NOMO-1 (cell line): ENCODE measurements around the gene UGCG.
A peak's percentile ranks its signal among the peaks of the same experiment; 100 is the strongest.
"Not testable (repeated sequence)": the region's sequence is repeated elsewhere in the genome, so short reads cannot be mapped to it uniquely, and the experiment has no call there.

Experiments
- DNase-seq, 2 experiments: peaks; one replicate each; lab custom pipeline; 2025; ENCODE audit not compliant: unreplicated experiment in 2 of 2; lab: John Stamatoyannopoulos, UW

Gene UGCG

DNA sequence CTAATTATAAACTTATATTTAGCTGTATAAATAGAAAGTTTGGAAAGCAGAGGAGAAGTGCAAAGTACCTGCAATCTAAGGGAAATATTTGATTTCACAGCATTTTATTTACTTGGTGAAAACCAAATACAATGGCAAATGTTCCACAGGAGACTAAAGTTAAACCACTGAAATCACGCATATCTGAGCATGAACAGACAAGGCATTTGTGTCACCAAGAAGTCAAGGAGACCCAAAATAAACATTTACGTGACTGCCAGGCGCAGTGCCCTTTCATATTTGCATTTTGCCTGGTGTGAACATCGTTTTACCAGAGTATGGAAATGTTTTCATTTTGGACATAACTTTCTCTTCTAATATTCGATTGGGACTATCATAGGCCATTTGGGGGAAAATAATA, 20.6 kb downstream of the UGCG start:
- no peak for DNase-seq

DNA sequence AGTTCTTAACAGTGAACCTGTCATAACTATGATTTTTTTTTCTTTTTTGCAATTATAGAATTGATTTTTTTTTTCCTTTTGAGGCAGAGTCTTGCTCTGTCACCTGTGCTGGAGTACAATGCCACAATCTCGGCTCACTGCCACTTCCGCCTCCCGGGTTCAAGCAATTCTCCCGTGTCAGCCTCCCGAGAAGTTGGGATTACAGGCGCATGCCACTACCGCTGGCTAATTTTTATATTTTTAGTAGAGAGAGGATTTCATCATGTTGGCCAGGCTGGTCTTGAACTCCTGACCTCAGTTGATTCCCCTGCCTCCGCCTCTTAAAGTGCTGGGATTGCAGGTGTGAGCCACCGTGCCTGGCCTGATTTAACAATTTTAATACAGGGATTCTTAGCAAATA, 21.4 kb downstream of the UGCG start:
- DNase-seq: no peak

DNA sequence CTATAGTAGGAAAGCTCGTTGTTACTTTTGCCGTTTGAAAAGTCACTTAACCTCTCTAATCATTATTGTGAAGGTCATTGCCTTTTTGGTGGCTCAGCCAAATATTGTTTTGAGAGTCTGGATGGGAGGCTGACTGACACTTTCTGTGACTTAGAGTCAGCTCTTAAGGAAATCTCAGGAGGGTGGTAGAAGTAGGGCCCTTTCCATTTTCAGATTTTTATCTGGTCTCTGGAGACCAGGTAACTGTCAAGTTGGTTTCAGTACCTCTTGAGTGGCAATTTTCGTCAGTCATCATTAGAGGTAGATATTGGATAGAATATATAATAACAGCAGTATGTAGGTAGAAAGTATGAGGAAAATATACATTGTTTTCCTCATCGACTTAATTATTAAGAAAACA, 23.3 kb downstream of the UGCG start:
- DNase-seq: no peak

DNA sequence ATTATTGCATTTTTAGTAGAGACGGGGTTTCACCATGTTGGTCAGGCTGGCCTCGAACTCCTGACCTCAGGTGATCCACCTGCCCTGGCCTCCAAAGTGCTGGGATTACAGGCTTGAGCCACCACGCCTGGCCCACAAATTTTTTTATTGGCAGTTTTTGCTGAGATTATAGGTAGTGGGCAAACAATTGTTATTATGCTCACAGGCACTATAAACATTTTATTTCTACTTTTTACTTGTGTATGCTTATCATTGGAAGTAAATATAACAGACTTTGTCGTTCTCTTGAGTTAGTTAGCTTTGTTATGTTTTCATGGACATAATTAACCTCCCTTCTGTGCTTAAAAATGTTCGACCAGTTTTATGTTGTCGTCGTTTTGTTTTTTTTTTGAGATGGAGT, 23.9 kb downstream of the UGCG start:
- no peak for DNase-seq

DNA sequence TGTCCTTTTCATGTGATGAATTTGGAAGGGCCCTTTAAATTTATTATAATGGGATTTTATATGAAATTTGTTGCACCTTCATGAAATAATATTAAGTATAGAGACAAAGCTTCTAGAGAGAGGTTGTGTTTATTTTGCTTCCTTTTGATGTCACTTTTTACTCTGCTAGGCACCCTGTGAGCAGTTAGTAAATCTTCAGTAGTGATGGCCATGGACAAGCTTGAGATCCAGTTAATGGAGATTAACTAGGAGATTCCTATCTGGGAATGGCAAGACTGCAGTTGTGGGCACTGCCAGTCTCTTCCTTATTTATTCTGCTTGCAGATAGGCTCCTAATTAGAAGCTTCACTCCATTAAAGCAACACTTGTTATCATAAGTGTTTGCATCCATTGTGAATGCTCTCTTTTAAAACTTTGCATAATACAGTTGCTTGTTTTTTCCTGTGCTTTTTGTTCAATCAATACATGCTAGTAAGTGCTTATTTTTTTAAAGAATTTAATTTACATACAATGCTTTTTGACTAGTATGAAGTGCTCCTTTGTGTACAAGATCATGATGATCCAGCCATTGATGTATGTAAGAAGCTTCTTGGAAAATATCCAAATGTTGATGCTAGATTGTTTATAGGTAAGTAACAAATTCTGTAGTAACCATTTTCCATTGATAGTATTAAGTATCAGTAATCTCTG, 25.9 kb downstream of the UGCG start:
- no peak for DNase-seq

DNA sequence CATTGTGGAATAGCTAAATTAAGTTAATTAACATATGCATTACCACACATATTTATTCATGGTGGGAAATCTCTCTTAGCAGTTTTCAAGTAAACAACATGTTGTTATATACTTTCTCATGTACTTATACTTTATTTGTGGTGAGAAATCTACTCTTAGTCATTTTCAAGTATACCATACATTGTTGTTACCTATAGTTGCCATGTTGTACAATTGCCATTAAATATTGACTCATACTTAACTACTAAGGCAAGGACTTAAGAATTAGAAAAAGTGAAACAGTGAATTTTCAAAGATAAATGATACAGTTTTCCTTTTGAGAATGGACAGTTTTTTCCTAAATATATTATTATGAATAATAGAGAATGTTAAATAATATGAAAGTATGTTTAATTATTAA, 27.7 kb downstream of the UGCG start:
- no peak for DNase-seq

DNA sequence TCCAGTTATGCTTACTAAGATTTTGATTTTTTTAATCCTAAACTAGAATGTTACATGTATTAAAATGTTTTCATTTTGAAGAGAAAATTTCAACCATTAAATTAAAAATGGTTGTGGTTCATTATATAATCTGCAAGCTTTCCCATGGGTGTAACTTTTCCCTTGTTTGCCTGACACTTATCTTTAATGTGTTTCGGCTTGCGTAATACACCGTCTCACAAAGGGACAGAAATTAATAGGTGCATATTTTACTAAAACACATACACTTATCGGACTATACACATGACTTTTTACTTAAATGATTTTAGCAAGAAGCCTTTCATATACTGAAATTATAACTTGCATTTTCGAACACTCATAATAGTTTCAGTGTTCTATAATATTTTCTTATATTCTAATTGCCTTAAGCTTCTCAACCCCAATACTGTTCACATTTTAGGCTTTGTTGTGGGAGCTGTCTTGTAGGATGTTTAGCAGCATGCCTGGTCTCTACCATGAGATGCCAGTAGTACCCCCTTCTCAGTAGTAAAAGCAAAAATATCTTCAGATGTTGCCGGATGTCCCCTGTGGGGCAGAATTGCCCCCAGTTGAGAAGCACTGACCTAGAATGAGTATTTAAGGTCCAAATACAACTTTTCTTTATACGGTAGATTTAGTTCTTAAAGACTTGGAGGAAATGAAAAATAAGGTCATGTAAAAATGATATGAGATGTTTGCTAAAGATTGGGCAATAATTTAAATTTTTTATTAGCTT, 28.6 kb downstream of the UGCG start:
- no peak for DNase-seq

DNA sequence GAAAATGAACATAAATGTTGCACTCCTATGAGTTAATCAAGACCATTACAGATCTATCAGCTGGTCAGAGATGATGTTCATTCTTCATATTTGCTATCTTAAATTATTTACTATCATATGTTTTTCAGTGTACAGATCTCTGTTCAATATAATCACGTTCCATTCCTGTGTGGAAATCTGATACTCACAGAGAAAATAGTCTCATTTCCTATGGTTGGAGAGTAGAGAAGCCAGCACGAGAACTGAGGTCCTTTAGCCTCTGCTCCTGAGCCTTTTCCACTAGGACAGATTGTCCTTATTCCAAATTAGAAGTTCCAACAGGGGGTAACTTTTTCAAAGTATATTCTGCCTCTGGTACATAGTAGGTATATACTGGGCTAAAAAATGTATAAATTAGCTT, 29.2 kb downstream of the UGCG start:
- no peak for DNase-seq

DNA sequence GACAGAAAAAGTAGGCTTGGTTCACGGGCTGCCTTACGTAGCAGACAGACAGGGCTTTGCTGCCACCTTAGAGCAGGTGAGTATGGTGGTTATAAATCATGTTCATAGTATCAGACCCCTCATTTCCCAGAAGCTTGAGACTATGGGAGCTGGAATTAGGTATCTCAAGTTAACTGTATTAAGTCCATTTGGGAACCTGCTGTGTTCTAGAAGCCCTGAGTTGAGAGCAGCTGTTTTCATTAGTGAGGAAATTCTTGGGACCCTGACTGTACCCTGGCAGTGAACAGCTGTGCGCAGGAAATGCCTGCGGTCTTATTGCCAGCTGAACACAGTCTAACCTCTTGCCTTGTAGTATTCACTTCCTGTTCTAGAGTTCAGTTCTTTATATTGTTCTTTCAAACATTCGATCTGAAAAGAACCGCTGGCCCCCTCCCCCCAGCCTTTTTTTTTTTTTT, 29.8 kb downstream of the UGCG start:
- DNase-seq: peak; percentile 66 to 96

DNA sequence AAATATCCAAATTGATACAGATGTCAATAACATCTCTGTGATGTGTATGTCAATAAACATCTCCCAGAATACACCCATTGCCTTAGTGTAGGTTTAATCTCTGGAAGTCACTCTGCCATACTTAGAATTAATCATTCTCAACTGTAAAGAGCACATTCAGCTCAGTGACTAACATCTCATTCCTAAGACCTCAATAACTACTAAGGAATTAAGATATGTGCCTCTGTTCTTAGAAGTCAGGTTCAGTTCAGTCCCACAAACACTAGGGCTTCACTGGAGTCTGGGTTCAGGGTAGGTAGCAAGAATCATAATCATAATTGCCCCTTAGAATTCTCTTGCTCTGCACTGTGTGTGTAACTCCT, 31.7 kb downstream of the UGCG start:
- DNase-seq: no peak

DNA sequence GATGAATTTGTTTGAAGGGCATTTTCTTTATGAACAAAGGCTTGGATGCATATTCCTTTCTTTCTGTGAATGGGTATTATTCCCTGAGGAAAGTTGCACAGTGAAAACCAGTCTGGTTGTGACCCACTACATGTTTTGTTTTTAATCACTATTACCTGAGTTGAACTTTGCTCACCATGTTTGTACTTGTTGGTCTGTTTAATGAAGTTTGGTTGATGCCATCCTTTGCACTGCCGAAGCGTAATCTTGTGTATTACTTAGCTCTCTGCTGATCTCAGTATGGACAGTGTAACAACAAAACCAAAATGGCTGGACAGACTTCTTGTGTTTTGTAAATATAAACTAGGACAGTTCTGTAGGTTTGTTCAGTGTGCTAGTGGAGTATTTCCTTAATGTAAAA, 38.1 kb downstream of the UGCG start:
- no peak for DNase-seq

DNA sequence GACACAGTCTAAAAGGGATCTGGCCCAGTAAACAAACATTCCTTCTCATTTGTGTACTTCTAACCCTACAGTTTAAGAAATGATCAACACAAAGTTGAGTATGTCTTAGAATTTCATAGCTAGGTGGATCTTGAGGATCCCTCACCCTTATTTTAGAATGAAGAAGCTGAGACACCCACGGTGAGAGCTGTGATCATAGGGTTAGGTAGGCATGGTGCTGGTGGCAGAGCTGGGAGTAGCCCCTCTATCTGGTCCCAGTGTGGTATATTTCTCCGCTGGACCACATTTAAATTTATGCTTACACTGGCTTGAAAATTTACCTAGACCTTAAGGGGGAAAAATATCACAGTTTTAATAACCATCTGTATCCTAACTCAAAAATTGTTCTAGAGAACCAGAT, 39.8 kb downstream of the UGCG start:
- DNase-seq: no peak

DNA sequence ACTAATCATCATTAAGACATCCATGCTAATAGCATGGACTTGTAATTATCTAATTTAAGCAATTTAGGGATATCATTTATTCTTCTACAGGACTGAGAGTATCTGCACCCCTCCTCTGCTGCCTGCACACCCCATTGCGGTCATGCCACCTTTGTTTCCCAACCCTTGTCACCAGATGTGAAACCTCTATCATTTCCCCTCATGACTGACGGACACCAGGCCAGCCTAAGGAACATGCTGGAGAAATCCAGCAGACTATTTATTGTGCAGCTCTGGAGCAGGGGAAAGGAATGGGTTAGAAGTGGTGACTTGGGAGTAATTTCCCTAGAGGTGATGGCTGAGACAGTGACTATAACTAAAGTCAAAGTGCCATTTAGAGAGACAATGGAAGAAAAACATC, 40.7 kb downstream of the UGCG start:
- no peak for DNase-seq

DNA sequence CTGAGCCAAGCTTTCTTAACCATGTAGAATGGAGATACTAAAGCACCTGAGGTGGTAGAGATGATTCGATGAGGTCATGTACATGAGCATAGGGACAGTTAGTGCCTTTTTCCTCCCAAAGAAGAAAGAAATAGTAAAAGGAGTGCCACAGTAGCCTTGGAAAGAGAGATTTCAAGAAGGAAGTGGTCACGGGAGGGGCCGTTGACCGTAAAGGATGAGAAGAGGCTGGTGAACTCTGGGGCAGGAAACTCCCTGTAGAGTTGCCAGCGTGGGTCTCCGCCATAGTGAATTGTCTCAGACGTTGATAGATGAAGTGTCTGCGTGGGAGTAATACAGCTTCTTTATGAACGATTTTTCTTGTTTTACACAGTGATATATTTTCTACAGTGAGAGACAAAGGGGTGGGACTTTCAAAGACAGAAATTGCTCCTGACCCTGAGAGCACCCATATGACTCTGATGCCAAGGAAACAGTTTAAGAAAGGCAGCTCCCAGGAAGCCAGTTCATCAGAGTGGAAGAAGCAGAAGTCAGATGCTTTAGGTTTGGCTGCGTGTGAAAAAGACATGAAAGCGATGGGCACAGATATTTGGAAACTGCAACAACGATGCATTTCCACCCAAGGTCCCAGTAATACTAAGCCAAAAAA, 41.3 kb downstream of the UGCG start:
- DNase-seq: peak in 1 of 2 experiments; percentile 2

DNA sequence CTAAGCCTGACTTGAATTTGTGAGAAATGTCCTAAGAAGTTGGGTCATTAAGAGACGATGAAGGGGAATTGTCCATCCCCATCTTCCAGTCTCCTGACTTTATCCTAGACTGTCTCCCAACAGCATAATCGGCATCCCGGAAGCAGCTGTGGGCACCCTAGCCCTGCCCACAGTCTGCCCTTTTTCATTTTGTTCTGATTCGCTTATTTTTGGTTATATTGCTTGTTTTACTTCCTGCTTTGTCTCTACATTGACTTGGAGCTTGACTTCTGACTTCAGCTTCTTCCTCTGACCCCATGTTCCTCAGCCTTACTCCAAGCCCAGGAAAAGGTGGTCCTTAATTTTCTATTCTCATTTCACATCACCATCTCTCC, 41.8 kb downstream of the UGCG start:
- no peak for DNase-seq

DNA sequence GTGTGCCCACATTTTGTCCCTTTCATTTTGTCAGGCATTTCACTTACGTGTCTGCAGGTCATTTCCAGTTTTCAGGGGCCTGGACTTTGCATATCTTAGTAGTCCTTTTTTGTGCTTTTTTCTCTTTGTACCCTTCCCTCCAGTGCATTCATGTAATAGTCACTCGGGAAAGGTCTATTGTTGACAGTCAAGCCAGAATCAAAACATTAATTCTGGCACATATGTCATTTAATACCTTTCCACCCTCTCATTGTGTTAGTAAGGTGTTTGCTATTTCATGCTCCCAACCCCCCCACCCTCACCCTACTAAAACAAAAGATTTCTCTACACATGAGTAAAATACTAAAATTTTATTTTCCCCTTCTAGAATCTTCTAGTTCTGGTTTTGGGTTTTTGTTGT, 42.7 kb downstream of the UGCG start:
- DNase-seq: no peak

DNA sequence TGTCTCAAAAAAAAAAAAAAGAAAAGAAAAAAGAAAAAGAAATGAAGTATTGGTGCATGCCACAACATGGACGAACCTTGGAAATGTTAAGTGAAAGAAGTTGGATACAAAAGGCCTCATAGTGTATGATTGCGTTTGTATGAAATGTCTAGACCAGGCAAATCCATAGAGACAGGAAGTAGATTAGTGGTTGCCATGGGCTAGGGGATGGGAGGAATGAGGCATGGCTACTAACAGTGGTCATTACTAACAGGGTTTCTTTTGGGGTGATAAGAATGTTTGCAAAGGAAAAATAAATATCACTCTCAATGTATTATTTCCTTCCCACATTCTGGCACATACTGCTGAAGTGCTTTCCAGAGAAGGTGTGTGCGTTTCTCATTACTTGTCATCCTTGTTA, 44.1 kb downstream of the UGCG start:
- no peak for DNase-seq

DNA sequence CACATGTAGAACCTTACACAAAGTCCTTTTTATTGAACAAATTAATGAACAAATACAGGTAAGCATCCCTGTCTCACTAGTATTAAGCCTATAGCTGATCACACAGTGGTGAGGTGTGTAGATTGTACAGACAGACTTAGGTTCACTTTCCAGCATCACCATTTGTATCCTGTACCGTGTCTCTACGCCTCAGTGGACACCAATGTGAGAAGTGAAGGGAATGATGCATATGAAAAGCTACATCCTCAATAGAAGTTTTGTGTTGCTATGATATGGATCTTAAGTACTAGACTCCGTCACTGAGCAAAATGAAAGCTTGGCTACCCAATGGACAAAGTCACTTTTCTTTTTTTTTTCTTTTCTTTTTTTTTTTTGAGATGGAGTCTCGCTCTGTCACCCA, 46.6 kb downstream of the UGCG start:
- DNase-seq: no peak

DNA sequence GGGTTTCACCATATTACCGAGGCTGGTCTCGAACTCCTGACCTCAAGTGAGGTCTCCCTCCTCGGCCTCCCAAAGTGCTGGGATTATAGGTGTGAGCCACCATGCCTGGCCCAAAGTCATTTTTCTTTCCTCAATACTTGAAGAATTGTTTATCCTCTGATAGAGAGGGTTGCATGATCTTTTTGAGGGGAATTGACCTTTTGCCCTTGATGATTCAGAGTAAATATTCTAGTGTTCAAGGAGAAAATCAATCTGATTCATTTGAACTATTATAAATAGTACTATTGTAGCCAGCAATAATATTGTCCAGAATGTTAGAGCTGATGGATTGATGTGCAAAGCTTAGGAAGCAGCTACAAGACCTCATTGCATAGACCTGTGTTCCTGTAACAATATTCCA, 47.1 kb downstream of the UGCG start:
- DNase-seq: no peak

DNA sequence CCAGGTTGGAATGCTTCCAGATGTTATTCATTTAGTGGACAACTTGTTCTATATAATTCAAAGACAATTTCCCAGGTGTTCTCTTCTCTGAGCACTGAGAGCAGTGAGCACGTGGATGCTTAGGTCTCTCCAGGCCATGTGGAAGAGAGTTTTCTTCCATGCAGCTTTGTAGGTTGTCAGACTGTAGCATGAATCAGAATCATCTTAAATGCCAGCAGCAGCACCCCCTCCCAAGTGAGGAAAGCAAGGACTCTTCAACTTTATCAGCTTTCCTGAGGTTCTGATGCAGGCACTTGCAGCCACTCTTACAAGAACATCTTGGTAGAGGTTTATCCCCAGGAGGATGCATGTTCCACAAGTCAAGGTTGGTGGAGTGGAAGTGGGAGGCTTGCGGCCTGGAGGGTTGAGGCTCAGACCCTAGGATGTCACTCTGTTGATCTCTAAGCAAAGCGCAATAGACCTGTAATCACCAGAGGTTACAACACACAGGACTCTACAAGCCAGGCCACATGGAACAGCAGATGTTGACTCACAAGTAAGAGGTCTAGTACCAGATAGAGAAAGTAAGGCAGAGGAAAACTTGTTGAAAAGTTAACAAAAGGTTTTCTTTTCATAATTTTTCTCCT, 47.7 kb downstream of the UGCG start:
- DNase-seq: no peak

DNA sequence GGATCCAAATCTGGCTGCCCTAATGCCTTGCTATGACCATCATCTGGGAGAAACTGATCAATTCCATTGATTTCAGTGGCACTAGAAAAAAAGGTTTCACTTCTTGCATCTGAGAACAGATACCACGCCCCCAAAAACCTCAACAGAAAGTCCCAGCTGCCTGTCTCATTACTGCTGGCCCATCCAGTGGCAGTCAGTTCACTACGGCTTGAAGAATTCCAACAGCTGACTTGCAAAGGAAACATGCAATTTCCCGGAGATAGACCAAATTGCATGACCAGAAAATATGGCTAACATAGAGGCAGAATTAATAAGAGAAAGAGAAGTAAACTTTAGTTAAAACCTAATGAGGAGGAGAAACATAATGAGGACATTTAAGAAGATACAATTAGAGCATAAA, 48.6 kb downstream of the UGCG start:
- no peak for DNase-seq

DNA sequence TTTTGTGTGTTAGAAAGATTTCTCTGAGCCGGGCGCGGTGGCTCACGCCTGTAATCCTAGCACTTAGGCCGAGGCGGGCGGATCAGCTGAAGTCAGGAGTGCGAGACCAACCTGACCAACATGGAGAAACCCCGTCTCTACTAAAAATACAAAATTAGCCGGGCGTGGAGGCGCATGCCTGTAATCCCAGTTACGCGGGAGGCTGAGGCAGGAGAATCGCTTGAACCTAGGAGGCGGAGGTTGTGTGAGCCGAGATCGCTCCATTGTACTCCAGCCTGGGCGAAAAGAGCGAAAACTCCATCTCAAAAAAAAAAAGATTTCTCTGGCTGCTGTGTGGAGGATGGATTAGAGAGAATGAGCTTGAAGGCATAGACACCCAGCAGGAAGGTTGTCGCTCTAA, 51.5 kb downstream of the UGCG start:
- DNase-seq: not testable (repeated sequence)
